ENCODE data around the gene CORO2A.

The CORO2A gene

GRCh38 chr9:98074115-98074990 lies 118.1 kb downstream of the CORO2A start:
- Histone ChIP-seq H3K9me3 (no peaks in the 10 kb centered on the region), H3K36me3 (replicated peaks) (peaks cover 17% of the 10 kb centered on the region), H3K27me3 (ENCODE audit: low read depth) (no peaks in the 10 kb centered on the region), H3K4me3 (no peak overlapping the region), H3K4me1 (peaks cover 16% of the 10 kb centered on the region)
- DNase-seq (ENCODE audit: low spot score in 2 of 2): peak; percentile 57 to 81
- in situ Hi-C loops (cut with MboI; ENCODE audit: low sequenced_read_pairs): loop anchor here (5.0 kb wide), 1 partner anchor 188 kb away; no protein-coding TSS in a partner anchor

GRCh38 chr9:98071737-98072136 lies 120.7 kb downstream of the CORO2A start:
- no peaks in the 10 kb centered on the region for H3K9me3 ChIP-seq
- H3K4me1 ChIP-seq: peaks cover 18% of the 10 kb centered on the region
- H3K4me3 ChIP-seq: no peak overlapping the region
- DNase-seq (ENCODE audit: low spot score in 2 of 2): no peak
- in situ Hi-C loops (cut with MboI; ENCODE audit: low sequenced_read_pairs): loop anchor here (5.0 kb wide), 1 partner anchor 191 kb away; no protein-coding TSS in a partner anchor
- peaks cover 12% of the 10 kb centered on the region for H3K36me3 ChIP-seq (replicated peaks)
- no peaks in the 10 kb centered on the region for H3K27me3 ChIP-seq (ENCODE audit: low read depth)
